ENCODE measurements around the gene PRDM16. TPM values are rescaled to one million over a fixed set of nuclear protein-coding genes. Genes with fewer than 3 reads are reported as not detected.

Gene PRDM16
- total and polyA plus RNA-seq, 2 donors (not counting 1 experiment from before 2014, with no cell fraction given), result 0.03 to 0.12 TPM

GRCh38 chr1:3036447-3037280, 32.3 kb upstream of the PRDM16 start:
- no peaks in the 10 kb centered on the region for H3K79me2 ChIP-seq (ENCODE audit: control insufficient read depth, insufficient read depth, low read length)
- H3K27me3 Mint-ChIP-seq, result peaks cover 3% of the 10 kb centered on the region
- H3K27ac Mint-ChIP-seq, result no peak overlapping the region
- H3K4me3 ChIP-seq (ENCODE audit: control extremely low read depth in 1 of 5, extremely low read depth in 1 of 5, insufficient read depth in 1 of 5, low read depth in 2 of 5, low read length in 4 of 5), result no peak overlapping the region
- H3K27ac ChIP-seq (ENCODE audit: low read length in 2 of 2), result no peak overlapping the region
- H3K4me3 Mint-ChIP-seq, result no peak overlapping the region
- H3K9ac ChIP-seq (ENCODE audit: low read length), result no peak overlapping the region
- H3K36me3 ChIP-seq (replicated peaks in 1 of 2; ENCODE audit: control extremely low read depth in 1 of 2, control insufficient read depth in 1 of 2, extremely low read depth in 1 of 2, insufficient read depth in 2 of 2, low read length in 1 of 2), result no peaks in the 10 kb centered on the region
- H3K27me3 ChIP-seq (replicated peaks in 1 of 4; ENCODE audit: control extremely low read depth in 1 of 4, control insufficient read depth in 3 of 4, insufficient read depth in 4 of 4, low read length in 3 of 4), result no peaks in the 10 kb centered on the region
- DNase-seq (no peak), ATAC-seq (ENCODE audit: low read depth) (no peak)
- intact Hi-C loops (cut with micrococcal nuclease), result no loop called here
- ChIA-PET POLR2A (no interaction called here), CTCF (no interaction called here)
- H3K9me3 Mint-ChIP-seq (ENCODE audit: insufficient read depth), result no peaks in the 10 kb centered on the region
- 70% methylated on average over 14 of the region's 22 CpGs for WGBS (ENCODE audit: insufficient coverage)
- H3K4me2 ChIP-seq (replicated peaks; ENCODE audit: low read depth, low read length, poor library complexity, severe bottlenecking), result no peak overlapping the region
- no peaks in the 10 kb centered on the region for H4K20me1 ChIP-seq (ENCODE audit: control insufficient read depth, insufficient read depth, low read length, poor library complexity, severe bottlenecking)
- no peaks in the 10 kb centered on the region for H3K4me1 Mint-ChIP-seq
- TF ChIP-seq CTCF (IDR thresholded peaks at IDR 0.05) (no peak), EZH2 (IDR thresholded peaks at IDR 0.05; ENCODE audit: borderline replicate concordance, insufficient read depth, low read depth, low read length, poor library complexity, severe bottlenecking) (no peak)
- H3K4me1 ChIP-seq (ENCODE audit: control insufficient read depth in 2 of 2, insufficient read depth in 2 of 2, low read length in 2 of 2), result no peaks in the 10 kb centered on the region
- H2AFZ ChIP-seq (ENCODE audit: insufficient read depth, low read depth, low read length, poor library complexity, severe bottlenecking), result no peak overlapping the region
- H3K9me3 ChIP-seq (ENCODE audit: control extremely low read depth in 1 of 3, control insufficient read depth in 2 of 3, insufficient read depth in 1 of 3, low read length in 2 of 3), result no peaks in the 10 kb centered on the region

DNA sequence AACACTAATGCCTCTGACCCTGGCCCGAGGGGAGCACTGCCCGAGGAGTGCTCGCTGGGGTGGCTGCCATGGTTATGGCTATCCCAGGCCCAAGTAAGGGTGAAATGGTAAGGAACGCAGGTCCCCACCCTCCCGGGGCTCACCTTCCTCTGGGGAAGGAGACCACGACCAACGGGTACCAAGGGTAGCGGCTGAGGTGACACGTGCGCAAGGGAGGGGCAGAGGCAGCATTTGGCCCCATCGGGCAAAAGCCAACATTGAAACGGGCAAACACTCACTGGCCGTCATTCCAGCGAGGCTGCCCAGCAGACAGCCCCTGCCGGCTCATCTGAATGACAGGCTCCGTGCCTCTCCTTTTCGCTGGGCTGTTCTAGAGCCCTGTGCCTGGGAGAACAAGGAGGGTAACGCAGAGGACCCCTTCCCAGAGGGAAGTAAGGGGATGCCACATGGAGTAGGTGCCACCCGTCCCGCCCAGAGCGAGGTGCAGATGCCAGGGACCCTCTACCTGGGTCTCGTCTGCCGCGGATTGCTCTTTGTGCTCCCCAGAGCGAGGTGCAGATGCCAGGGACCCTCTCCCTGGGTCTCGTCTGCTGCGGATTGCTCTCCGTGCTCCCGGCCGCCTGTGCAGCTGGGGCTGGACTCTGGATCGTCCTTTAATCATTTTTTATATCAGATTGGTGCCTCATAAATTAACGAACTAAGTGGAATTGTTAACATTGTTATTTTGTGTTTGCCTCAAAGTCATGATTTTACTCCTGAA, 31.5 kb upstream of the PRDM16 start:
- WGBS (ENCODE audit: insufficient coverage), result 82% methylated on average over 25 of the region's 32 CpGs
- ChIA-PET POLR2A (no interaction called here), CTCF (no interaction called here)
- peaks cover 3% of the 10 kb centered on the region for H3K27me3 Mint-ChIP-seq
- Histone ChIP-seq H2AFZ (ENCODE audit: insufficient read depth, low read depth, low read length, poor library complexity, severe bottlenecking) (no peak overlapping the region), H3K9ac (ENCODE audit: low read length) (no peak overlapping the region), H3K79me2 (ENCODE audit: control insufficient read depth, insufficient read depth, low read length) (no peaks in the 10 kb centered on the region), H3K27me3 (replicated peaks in 1 of 4; ENCODE audit: control extremely low read depth in 1 of 4, control insufficient read depth in 3 of 4, insufficient read depth in 4 of 4, low read length in 3 of 4) (no peaks in the 10 kb centered on the region), H3K4me2 (replicated peaks; ENCODE audit: low read depth, low read length, poor library complexity, severe bottlenecking) (no peak overlapping the region), H3K4me1 (ENCODE audit: control insufficient read depth in 2 of 2, insufficient read depth in 2 of 2, low read length in 2 of 2) (no peaks in the 10 kb centered on the region), H3K27ac (ENCODE audit: low read length in 2 of 2) (no peak overlapping the region), H3K36me3 (replicated peaks in 1 of 2; ENCODE audit: control extremely low read depth in 1 of 2, control insufficient read depth in 1 of 2, extremely low read depth in 1 of 2, insufficient read depth in 2 of 2, low read length in 1 of 2) (no peaks in the 10 kb centered on the region), H3K4me3 (ENCODE audit: control extremely low read depth in 1 of 5, extremely low read depth in 1 of 5, insufficient read depth in 1 of 5, low read depth in 2 of 5, low read length in 4 of 5) (no peak overlapping the region), H4K20me1 (ENCODE audit: control insufficient read depth, insufficient read depth, low read length, poor library complexity, severe bottlenecking) (no peaks in the 10 kb centered on the region), H3K9me3 (ENCODE audit: control extremely low read depth in 1 of 3, control insufficient read depth in 2 of 3, insufficient read depth in 1 of 3, low read length in 2 of 3) (peaks cover 0 to 2% (median 0%) of the 10 kb centered on the region in 3 donors)
- intact Hi-C loops (cut with micrococcal nuclease), result no loop called here
- no peak for TF ChIP-seq EZH2 (IDR thresholded peaks at IDR 0.05; ENCODE audit: borderline replicate concordance, insufficient read depth, low read depth, low read length, poor library complexity, severe bottlenecking)
- no peak for TF ChIP-seq CTCF (IDR thresholded peaks at IDR 0.05)
- no peaks in the 10 kb centered on the region for H3K4me1 Mint-ChIP-seq
- H3K27ac Mint-ChIP-seq, result no peak overlapping the region
- no peaks in the 10 kb centered on the region for H3K9me3 Mint-ChIP-seq (ENCODE audit: insufficient read depth)
- DNase-seq (no peak), ATAC-seq (ENCODE audit: low read depth) (no peak)
- H3K4me3 Mint-ChIP-seq, result no peak overlapping the region
